Stimulated activated CD4-positive, alpha-beta T cell treated with anti-CD3 and anti-CD28 coated beads, Interleukin-1b, Interleukin-23, amount 100 ng/mL, for 1 hour (primary cell): ENCODE results near the gene BICRAL.
A peak's percentile ranks its signal among the peaks of the same experiment; 100 is the strongest.
"Not testable (repeated sequence)": the region's sequence is repeated elsewhere in the genome, so short reads cannot be mapped to it uniquely, and the experiment has no call there.

Experiments used
- DNase-seq, 2 donors: peaks; one replicate each; pipeline ENCODE4 v3.0.0-alpha.2; 2020; ENCODE audit warnings: low read depth in 2 of 2

BICRAL gene

GRCh38 chr6:42896178-42896719 is 114.4 kb downstream of the BICRAL start:
- no peak for DNase-seq

- DNase-seq, result peak; percentile 35 to 48
Measured at GRCh38 chr6:42898891-42899361, 117.1 kb downstream of the BICRAL start.

- no peak for DNase-seq
Measured at GRCh38 chr6:42899871-42900270, 118.0 kb downstream of the BICRAL start.

GRCh38 chr6:42901538-42901957 is 119.7 kb downstream of the BICRAL start:
- DNase-seq, result peak; percentile 20 to 39

- not testable (repeated sequence) for DNase-seq
Measured at GRCh38 chr6:42902429-42903263, 120.8 kb downstream of the BICRAL start.

GRCh38 chr6:42904467-42904866 is 122.6 kb downstream of the BICRAL start:
- DNase-seq, result no peak

- no peak for DNase-seq
Measured at GRCh38 chr6:42907336-42907735, 125.5 kb downstream of the BICRAL start.

GRCh38 chr6:42909835-42910234 is 128.0 kb downstream of the BICRAL start:
- no peak for DNase-seq

- no peak for DNase-seq
Measured at GRCh38 chr6:42911171-42912021, 129.5 kb downstream of the BICRAL start.

- no peak for DNase-seq
Measured at GRCh38 chr6:42914546-42914945, 132.7 kb downstream of the BICRAL start.

GRCh38 chr6:42915732-42916131 is 133.9 kb downstream of the BICRAL start, which contains the start of gene PTCRA:
TSS of gene PTCRA (plus strand) at chr6:42916053. CDS start at chr6:42916070, 17 bp downstream.
- DNase-seq, result no peak

GRCh38 chr6:42916288-42916687 is 134.4 kb downstream of the BICRAL start:
- no peak for DNase-seq
